Retinal pigment epithelial cell (primary cell): ENCODE results near the gene CDK16.

Experiments
- DNase-seq: peaks from one replicate; pipeline ENCODE4 v3.0.0-alpha.2; 2010; ENCODE audit warnings: low read depth
- H3K4me3 ChIP-seq: 2 replicates; pipeline ENCODE4 v1.5.1; 2011; ENCODE audit warnings: mild to moderate bottlenecking, low read length, control low read depth, moderate library complexity
- TF ChIP-seq, protein P1 (sequence below): conservative IDR thresholded peaks from 2 replicates; pipeline ENCODE4 v1.5.1; 2011; ENCODE audit warnings: low read depth, low read length, control low read depth, inconsistent platforms

Gene CDK16

DNA sequence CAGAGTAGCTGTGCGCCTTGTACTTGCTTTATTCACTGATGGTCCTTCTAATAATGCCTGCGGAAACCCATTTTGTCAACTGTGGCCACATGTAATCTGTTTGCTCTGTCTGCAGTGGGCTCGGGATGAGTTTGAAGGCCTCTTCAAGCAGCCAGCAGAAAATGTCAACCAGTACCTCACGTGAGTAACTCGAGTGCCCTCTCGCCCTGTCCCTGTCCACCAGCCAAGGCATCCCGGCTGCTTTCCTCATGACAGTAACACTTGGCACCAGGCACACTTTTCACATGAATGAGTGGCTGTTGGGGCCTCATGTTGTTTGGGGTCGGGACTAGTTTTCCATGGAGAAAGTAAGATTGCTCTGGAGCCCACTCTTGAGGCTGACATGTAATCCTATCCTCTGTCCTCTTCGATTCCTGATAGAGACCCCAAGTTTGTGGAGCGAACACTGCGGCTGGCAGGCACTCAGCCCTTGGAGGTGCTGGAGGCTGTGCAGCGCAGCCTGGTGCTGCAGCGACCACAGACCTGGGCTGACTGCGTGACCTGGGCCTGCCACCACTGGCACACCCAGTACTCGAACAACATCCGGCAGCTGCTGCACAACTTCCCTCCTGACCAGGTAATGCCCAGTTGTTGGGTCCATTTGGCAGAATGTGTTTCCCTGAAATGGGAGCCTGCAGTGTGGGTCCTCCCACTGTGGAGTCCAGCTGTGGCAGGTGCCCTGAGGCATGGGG lies 8.8 kb upstream of the CDK16 start:
- no peak overlapping the region for H3K4me3 ChIP-seq
- no peak for DNase-seq
- TF ChIP-seq, protein P1, sequence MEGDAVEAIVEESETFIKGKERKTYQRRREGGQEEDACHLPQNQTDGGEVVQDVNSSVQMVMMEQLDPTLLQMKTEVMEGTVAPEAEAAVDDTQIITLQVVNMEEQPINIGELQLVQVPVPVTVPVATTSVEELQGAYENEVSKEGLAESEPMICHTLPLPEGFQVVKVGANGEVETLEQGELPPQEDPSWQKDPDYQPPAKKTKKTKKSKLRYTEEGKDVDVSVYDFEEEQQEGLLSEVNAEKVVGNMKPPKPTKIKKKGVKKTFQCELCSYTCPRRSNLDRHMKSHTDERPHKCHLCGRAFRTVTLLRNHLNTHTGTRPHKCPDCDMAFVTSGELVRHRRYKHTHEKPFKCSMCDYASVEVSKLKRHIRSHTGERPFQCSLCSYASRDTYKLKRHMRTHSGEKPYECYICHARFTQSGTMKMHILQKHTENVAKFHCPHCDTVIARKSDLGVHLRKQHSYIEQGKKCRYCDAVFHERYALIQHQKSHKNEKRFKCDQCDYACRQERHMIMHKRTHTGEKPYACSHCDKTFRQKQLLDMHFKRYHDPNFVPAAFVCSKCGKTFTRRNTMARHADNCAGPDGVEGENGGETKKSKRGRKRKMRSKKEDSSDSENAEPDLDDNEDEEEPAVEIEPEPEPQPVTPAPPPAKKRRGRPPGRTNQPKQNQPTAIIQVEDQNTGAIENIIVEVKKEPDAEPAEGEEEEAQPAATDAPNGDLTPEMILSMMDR = no peak

DNA sequence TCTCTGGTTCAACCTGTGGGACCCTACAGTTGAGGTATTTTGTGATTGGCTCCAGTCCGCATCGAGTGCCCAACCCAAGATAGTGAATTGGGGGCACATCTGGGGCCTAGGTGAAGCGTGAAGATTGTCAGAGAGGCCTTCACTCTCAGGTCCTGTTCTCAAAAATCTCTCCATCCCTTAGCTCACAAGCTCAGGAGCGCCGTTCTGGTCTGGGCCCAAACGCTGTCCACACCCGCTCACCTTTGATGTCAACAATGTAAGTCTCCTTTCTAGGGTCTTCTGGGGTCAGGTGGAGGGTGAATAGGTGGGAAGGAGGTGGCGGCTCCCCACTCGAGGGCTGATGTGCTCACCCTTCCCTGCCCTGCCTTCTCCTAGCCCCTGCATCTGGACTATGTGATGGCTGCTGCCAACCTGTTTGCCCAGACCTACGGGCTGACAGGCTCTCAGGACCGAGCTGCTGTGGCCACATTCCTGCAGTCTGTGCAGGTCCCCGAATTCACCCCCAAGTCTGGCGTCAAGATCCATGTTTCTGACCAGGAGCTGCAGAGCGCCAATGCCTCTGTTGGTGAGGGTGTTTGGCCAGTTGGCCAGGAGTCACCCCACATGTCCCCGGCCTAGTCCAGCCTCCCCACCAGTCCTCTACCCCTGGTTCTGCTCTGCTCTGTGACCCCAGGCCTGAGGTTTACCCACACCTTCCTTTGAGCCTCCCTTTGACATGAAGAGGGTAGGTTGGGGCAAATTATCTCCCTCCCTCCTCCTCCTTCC lies 7.6 kb upstream of the CDK16 start:
- H3K4me3 ChIP-seq = no peak overlapping the region
- DNase-seq = no peak
- TF ChIP-seq, protein P1 = no peak

DNA sequence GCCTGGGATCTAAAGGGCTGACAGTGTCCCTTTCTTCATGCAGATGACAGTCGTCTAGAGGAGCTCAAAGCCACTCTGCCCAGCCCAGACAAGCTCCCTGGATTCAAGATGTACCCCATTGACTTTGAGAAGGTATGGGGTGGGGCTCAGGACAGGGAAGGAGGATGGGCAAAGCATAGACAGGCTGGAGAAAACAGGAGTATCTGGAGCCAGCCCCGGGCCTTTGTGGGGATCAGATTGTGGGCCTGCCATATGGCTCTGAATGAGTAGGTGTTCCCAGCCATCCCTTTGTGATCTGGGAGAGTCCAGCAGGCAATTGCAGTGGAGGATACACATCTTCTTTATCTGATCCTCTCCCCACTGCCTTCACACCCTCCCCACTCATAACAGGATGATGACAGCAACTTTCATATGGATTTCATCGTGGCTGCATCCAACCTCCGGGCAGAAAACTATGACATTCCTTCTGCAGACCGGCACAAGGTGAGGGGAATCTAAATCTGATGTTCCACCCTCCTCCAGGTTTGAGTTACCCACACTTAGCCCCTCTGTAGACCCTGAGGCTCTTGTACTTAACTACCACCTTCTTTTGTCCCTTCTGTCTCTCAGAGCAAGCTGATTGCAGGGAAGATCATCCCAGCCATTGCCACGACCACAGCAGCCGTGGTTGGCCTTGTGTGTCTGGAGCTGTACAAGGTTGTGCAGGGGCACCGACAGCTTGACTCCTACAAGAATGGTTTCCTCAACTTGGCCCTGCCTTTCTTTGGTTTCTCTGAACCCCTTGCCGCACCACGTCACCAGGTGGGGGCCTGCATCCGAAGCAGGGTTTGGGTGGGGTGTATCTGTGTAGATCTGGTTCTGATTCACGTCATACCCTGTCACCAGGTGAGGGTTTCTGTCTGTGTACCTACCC lies 5.8 kb upstream of the CDK16 start:
- no peak overlapping the region for H3K4me3 ChIP-seq
- no peak for DNase-seq
- TF ChIP-seq, protein P1 = no peak

DNA sequence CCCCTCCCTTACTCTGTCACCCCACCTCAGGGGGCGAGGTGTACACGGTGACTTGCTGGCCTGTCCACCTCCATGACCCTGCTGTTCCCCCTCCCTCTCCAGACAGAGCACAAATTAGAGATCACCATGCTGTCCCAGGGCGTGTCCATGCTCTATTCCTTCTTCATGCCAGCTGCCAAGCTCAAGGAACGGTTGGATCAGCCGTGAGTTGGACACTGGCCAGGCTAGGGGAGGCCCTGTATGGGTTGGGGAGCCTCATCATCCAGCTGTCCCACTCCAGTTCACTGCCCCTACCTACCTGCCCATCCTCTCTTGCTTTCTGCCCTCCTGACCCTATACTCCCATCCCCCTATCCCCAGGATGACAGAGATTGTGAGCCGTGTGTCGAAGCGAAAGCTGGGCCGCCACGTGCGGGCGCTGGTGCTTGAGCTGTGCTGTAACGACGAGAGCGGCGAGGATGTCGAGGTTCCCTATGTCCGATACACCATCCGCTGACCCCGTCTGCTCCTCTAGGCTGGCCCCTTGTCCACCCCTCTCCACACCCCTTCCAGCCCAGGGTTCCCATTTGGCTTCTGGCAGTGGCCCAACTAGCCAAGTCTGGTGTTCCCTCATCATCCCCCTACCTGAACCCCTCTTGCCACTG lies 3.9 kb upstream of the CDK16 start:
- no peak overlapping the region for H3K4me3 ChIP-seq
- TF ChIP-seq, protein P1 = no peak
- no peak for DNase-seq

DNA sequence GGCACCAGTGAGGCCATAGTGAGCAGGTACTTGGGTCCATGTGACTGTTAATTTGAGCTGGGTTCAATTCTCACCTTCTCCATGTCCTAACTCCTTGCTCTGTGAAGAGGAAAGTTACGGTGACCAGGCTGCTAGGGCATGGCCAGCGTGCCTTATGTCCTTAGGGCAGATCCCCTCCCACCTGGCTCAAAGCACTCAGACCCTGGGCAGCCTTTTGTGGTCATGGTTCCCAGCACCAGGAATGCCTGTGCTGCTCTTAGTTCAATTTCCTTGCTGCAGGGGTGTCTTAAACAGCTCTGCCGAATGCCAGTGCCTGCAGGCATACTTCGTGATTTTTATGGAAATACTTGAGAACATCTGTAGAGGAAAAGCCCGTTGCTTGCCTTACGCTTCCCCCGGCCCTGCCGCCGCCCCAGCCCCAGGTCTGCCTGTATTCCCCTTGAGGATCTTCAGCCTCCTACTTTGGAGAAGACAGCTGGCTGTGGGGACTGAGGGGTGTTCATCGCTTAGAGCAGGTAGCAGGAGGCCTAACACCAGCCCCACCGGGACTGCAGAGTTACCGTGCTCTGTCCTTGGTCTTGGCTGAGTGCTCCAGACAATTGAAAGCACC lies 3.1 kb upstream of the CDK16 start:
- H3K4me3 ChIP-seq = no peak overlapping the region
- TF ChIP-seq, protein P1 = no peak
- DNase-seq = no peak

DNA sequence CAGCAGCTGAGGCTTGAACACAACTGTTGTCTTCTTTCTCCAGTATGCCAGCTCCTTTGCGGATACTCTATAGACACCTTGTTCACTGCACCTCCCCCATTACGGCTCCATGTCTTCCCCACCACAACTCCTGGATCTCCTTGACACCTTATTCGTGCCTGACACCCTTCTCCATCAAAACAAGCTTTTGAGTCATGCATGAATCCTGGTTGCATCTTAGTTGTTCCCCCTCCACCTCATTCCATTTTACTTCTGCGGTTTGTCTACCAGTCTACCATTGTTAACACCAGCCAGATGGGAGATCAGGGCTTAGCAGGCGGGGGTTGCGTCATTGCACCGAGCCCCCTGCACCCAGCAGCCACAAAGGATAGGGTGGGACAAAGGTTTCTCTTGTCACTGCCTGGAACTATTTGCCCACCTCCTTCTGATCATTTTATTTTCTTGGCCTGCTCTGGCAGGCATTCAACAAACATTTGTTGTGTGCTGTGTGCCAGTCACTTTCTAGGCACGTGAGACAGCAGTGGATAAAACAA lies 2.0 kb upstream of the CDK16 start:
- DNase-seq = no peak
- TF ChIP-seq, protein P1 = no peak

More for the DNA sequence above, 2.0 kb upstream of the CDK16 start:
- H3K4me3 ChIP-seq = no peak overlapping the region
